ENCODE measurements around the gene FILIP1. TPM values are rescaled to one million over a fixed set of nuclear protein-coding genes. Genes with fewer than 3 reads are reported as not detected.

FILIP1 gene
- total and polyA plus RNA-seq, 2 of the 4 experiments (the other 2 are of a cell fraction), result under 0.01 to 0.03 TPM

GRCh38 chr6:75472885-75473284 is 20.7 kb downstream of the FILIP1 start:
- Histone ChIP-seq H4K5ac (ENCODE audit: low read depth, low read length) (no peak overlapping the region), H2BK120ac (ENCODE audit: low read depth, low read length) (no peak overlapping the region), H3K27me3 (ENCODE audit: control insufficient read depth, insufficient read depth, low read length) (no peaks in the 10 kb centered on the region), H2AK5ac (ENCODE audit: low read depth, low read length) (no peak overlapping the region), H2BK15ac (ENCODE audit: low read depth, low read length) (no peak overlapping the region), H4K91ac (ENCODE audit: insufficient read depth, low read depth, low read length) (no peak overlapping the region), H3K9me3 (ENCODE audit: control insufficient read depth, insufficient read depth, low read length) (no peaks in the 10 kb centered on the region), H3K9me1 (ENCODE audit: insufficient read depth, low read length) (no peaks in the 10 kb centered on the region), H3K4me3 (ENCODE audit: insufficient read depth, low read depth, low read length) (no peak overlapping the region), H2BK20ac (ENCODE audit: low read depth, low read length) (no peak overlapping the region), H3K56ac (ENCODE audit: extremely low read depth, insufficient read depth, low read length) (no peak overlapping the region), H3K4me1 (ENCODE audit: control insufficient read depth, insufficient read depth, low read length) (no peaks in the 10 kb centered on the region), H3K79me1 (ENCODE audit: low read depth in 1 of 2, low read length in 2 of 2) (no peaks in the 10 kb centered on the region), H2BK5ac (ENCODE audit: low read depth, low read length, poor library complexity, severe bottlenecking) (no peak overlapping the region), H3K23ac (ENCODE audit: low read depth, low read length) (no peak overlapping the region), H3K14ac (replicated peaks; ENCODE audit: low read depth, low read length) (no peak overlapping the region), H2AFZ (replicated peaks; ENCODE audit: low read length, poor library complexity) (no peak overlapping the region), H3K4ac (ENCODE audit: low read depth, low read length) (no peak overlapping the region), H4K8ac (ENCODE audit: low read depth in 2 of 2, low read length in 2 of 2) (no peak overlapping the region), H4K20me1 (ENCODE audit: insufficient read depth, low read length) (no peaks in the 10 kb centered on the region), H3K27ac (ENCODE audit: insufficient read depth, low read length) (no peak overlapping the region), H3K36me3 (ENCODE audit: control insufficient read depth, insufficient read depth, low read length) (no peaks in the 10 kb centered on the region), H3K4me2 (ENCODE audit: low read depth, low read length) (no peak overlapping the region), H3K18ac (ENCODE audit: low read depth, low read length) (no peak overlapping the region), H3K9ac (ENCODE audit: low read depth, low read length) (no peak overlapping the region), H2AK9ac (replicated peaks; ENCODE audit: low read depth, low read length, poor library complexity) (no peak overlapping the region)
- no TSS peak for BruUV-seq (replicated peaks)
- ChIA-PET CTCF (interaction anchor here (0.7 kb wide), 1 partner anchor 1434 kb away, joined by 4 read pairs; no protein-coding TSS in a partner anchor), POLR2A (ENCODE audit: unreplicated experiment) (no interaction called here)
- intact Hi-C loops (cut with micrococcal nuclease), result no loop called here
- in situ Hi-C loops (cut with MboI; ENCODE audit: low sequenced_read_pairs), result no loop called here
- no peak for DNase-seq
- 100% methylated on average over 1 of the region's 1 CpG; no CpG with 5 or more reads in 1 of the 2 experiments for WGBS, 2 experiments (ENCODE audit: extremely low coverage in 2 of 2, insufficient read length in 1 of 2)
- no peak for ATAC-seq (ENCODE audit: low read depth)
- dilution Hi-C loops (cut with HindIII; ENCODE audit: low sequenced_read_pairs, unreplicated experiment), result no loop called here
- TF ChIP-seq ELK1 (IDR thresholded peaks at IDR 0.05; ENCODE audit: borderline replicate concordance, low read depth, low read length) (no peak), RFX5 (IDR thresholded peaks at IDR 0.05; ENCODE audit: low read depth, low read length) (no peak), RAD21 (IDR thresholded peaks at IDR 0.05; ENCODE audit: low read length) (no peak), MAFK (IDR thresholded peaks at IDR 0.05; ENCODE audit: low read depth, low read length) (no peak), BHLHE40 (IDR thresholded peaks at IDR 0.05; ENCODE audit: low read depth, low read length) (no peak), POLR2A (IDR thresholded peaks at IDR 0.05; ENCODE audit: low read depth, low read length) (no peak), NFE2L2 (IDR thresholded peaks at IDR 0.05; ENCODE audit: low read depth, low read length) (no peak), MXI1 (IDR thresholded peaks at IDR 0.05; ENCODE audit: borderline replicate concordance, low read depth, low read length) (no peak), FOS (IDR thresholded peaks at IDR 0.05; ENCODE audit: low read depth, low read length) (no peak), CTCF (conservative IDR thresholded peaks at IDR 0.05; ENCODE audit: low read depth, low read length) (no peak), CHD1 (IDR thresholded peaks at IDR 0.05; ENCODE audit: low read depth, low read length) (no peak), RCOR1 (IDR thresholded peaks at IDR 0.05; ENCODE audit: insufficient replicate concordance, low read length) (no peak)

Measured in IMR-90 (cell line).